Osteoblast (primary cell): Measurements from ENCODE around the gene TMEM200B. TPM values are rescaled to one million over a fixed set of nuclear protein-coding genes. Genes with fewer than 3 reads are reported as not detected.

Experiments used
- DNase-seq: peaks from one replicate; pipeline ENCODE4 v3.0.0; 2011; ENCODE audit warnings: low spot score, mixed read lengths; ENCODE audit not compliant: insufficient read length; ENCODE audit errors: missing footprints
- H2AFZ ChIP-seq: 2 replicates; pipeline ENCODE4 v1.6.0; 2011; ENCODE audit warnings: mild to moderate bottlenecking, low read length
- H3K27ac ChIP-seq: 2 replicates; pipeline ENCODE4 v1.5.1; 2011; ENCODE audit warnings: mild to moderate bottlenecking, low read depth, low read length, moderate library complexity
- H3K27me3 ChIP-seq: 2 replicates; pipeline ENCODE4 v1.6.0; 2012; ENCODE audit warnings: mild to moderate bottlenecking, control low read depth, inconsistent platforms, low read length, moderate library complexity; ENCODE audit not compliant: insufficient read depth
- H3K36me3 ChIP-seq: 2 replicates; pipeline ENCODE4 v1.5.1; 2011; ENCODE audit warnings: mild to moderate bottlenecking, low read length, control low read depth, moderate library complexity; ENCODE audit not compliant: insufficient read depth
- H3K4me1 ChIP-seq: 2 replicates; pipeline ENCODE4 v1.5.1; 2011; ENCODE audit warnings: mild to moderate bottlenecking, low read length, control low read depth, moderate library complexity; ENCODE audit not compliant: insufficient read depth
- H3K4me2 ChIP-seq: 2 replicates; pipeline ENCODE4 v1.6.0; 2011; ENCODE audit warnings: mild to moderate bottlenecking, low read length; ENCODE audit not compliant: insufficient read depth
- H3K4me3 ChIP-seq: fragments of 200-600 bp; sonication (generic); 3 replicates; pipeline ENCODE4 v1.5.1; 2012; ENCODE audit warnings: mild to moderate bottlenecking, low read length, inconsistent platforms; ENCODE audit not compliant: insufficient read depth
- H3K79me2 ChIP-seq: 2 replicates; pipeline ENCODE4 v1.6.0; 2012; ENCODE audit warnings: mild to moderate bottlenecking, low read length, control low read depth, inconsistent platforms; ENCODE audit not compliant: insufficient read depth
- H3K9me3 ChIP-seq: 2 replicates; pipeline ENCODE4 v1.5.1; 2011; ENCODE audit warnings: low read depth, low read length, control low read depth
- H4K20me1 ChIP-seq: 2 replicates; pipeline ENCODE4 v1.6.0; 2012; ENCODE audit warnings: mild to moderate bottlenecking, low read length, control low read depth; ENCODE audit not compliant: insufficient read depth
- total RNA-seq: library from RNA; depleted of rRNA; stranded (reverse); fragments of >200 nt; gene quantifications from 2 replicates; pipeline ENCODE4 v1.2.3, GENCODE V29; 2012
- TF ChIP-seq, protein P1 (sequence below): IDR thresholded peaks from 2 replicates; pipeline ENCODE4 v1.5.1; 2011; ENCODE audit warnings: mild to moderate bottlenecking, low read depth, low read length, moderate library complexity; ENCODE audit errors: extremely low read depth

The TMEM200B gene
- total RNA-seq, 1 donor = 9.4 TPM

DNA sequence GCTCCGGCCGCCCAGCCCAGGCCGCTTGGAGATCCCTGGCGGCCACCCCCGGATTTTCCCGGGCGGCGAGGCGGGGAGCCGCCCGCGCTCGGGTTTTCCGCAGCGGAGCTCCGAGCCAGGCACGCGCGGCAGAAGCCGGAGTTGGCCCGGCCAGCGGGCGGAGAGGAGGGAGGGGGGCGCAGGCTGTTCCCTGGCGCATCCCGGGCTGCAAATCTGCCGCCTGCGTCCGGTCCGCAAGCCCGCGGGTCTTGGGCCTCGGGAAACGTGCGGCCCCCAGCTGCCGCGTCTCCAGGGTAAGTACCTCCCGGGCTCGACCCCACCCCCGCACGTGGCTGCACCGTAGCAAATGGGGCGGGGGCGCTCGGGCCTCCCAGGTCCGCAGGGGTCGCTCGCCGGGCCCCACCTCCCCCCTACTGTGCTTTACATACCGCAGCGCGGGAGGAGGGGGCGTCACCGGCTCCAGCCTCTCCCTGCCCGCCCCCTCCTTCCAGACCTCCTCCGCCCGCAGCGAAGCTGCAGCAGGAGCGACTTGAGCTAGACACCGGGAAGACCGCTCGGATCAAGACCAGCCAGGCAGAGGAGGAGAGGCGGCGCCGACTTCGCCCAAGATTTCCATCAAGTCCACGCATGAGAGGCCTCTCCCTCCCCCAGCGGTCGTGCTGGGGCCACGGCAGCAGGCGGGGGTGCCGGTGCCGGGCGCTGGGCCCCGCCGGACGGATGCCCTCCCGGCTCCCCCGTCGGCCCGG, 1.6 kb downstream of the TMEM200B start:
- peak overlapping the region; percentile 86 for H3K4me2 ChIP-seq
- H3K36me3 ChIP-seq = no peaks in the 10 kb centered on the region
- TF ChIP-seq, protein P1, sequence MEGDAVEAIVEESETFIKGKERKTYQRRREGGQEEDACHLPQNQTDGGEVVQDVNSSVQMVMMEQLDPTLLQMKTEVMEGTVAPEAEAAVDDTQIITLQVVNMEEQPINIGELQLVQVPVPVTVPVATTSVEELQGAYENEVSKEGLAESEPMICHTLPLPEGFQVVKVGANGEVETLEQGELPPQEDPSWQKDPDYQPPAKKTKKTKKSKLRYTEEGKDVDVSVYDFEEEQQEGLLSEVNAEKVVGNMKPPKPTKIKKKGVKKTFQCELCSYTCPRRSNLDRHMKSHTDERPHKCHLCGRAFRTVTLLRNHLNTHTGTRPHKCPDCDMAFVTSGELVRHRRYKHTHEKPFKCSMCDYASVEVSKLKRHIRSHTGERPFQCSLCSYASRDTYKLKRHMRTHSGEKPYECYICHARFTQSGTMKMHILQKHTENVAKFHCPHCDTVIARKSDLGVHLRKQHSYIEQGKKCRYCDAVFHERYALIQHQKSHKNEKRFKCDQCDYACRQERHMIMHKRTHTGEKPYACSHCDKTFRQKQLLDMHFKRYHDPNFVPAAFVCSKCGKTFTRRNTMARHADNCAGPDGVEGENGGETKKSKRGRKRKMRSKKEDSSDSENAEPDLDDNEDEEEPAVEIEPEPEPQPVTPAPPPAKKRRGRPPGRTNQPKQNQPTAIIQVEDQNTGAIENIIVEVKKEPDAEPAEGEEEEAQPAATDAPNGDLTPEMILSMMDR = no peak
- H3K27ac ChIP-seq = no peak overlapping the region
- no peaks in the 10 kb centered on the region for H3K79me2 ChIP-seq
- DNase-seq = peak; percentile 96
- H2AFZ ChIP-seq = peak overlapping the region; percentile 25
- no peaks in the 10 kb centered on the region for H3K9me3 ChIP-seq
- no peaks in the 10 kb centered on the region for H3K27me3 ChIP-seq
- peaks cover 10% of the 10 kb centered on the region for H4K20me1 ChIP-seq
- H3K4me3 ChIP-seq = peak overlapping the region; percentile 81
- peaks cover 12% of the 10 kb centered on the region for H3K4me1 ChIP-seq

DNA sequence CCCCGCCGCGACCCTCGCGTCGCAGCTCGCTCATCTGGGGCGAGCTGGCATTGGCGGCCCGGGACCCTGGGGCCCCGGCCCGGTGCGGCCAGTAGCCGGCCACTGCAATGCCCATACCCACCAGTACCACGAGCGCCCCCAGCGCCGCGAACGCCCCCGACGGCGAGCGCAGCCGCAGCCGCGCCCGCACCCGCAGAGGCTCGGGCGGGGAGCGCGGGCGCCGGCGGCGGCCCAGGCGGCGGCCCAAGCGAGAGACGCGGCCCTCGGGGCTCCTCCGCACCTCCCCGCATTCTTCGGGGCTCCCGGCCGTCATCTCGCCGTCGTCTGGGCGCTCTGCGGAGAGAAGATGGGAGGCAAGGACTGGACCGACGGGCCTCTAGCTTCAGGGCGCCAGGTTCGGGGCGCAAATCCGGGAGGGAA, 2.2 kb downstream of the TMEM200B start:
- Histone ChIP-seq H3K36me3 (no peaks in the 10 kb centered on the region), H3K79me2 (no peaks in the 10 kb centered on the region), H2AFZ (no peak overlapping the region), H3K27ac (no peak overlapping the region), H4K20me1 (peaks cover 10% of the 10 kb centered on the region), H3K27me3 (no peaks in the 10 kb centered on the region), H3K4me3 (peak overlapping the region; percentile 81), H3K4me2 (peak overlapping the region; percentile 86), H3K9me3 (no peaks in the 10 kb centered on the region), H3K4me1 (peaks cover 12% of the 10 kb centered on the region)
- TF ChIP-seq, protein P1 = no peak
- no peak for DNase-seq

DNA sequence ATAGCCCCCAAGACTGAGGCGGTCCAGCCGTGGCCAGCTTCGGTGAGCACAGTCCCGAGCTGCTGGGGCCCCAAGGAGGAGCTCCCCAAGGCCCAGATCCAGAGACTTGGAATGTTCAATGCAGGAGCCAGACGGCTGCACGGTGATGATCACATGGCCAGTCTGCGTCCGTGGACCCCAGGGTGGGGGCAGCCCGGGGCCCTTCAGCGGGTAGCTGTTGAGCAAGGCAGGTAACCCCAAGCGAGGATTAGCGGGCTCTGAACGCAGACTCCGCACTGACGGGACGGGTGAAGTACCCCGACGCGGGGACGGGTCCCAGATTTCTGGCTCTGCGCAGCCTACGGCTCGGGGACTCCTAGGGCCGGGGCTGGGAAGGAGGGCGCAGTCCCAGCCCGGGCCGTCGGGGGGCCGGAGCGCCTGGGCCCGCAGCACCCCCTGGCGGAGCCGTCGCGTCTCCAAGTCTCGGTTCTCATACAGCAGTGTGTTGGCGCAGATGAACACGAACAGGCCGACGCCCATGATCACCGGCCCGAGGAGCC, 2.7 kb downstream of the TMEM200B start:
- TF ChIP-seq, protein P1 = peak; percentile 11
- DNase-seq = peak; percentile 93
- peaks cover 10% of the 10 kb centered on the region for H4K20me1 ChIP-seq
- no peak overlapping the region for H3K27ac ChIP-seq
- no peak overlapping the region for H3K4me2 ChIP-seq
- H3K9me3 ChIP-seq = no peaks in the 10 kb centered on the region
- no peak overlapping the region for H3K4me3 ChIP-seq
- no peaks in the 10 kb centered on the region for H3K27me3 ChIP-seq
- no peaks in the 10 kb centered on the region for H3K79me2 ChIP-seq
- H3K4me1 ChIP-seq = peaks cover 12% of the 10 kb centered on the region
- H3K36me3 ChIP-seq = no peaks in the 10 kb centered on the region
- H2AFZ ChIP-seq = no peak overlapping the region

DNA sequence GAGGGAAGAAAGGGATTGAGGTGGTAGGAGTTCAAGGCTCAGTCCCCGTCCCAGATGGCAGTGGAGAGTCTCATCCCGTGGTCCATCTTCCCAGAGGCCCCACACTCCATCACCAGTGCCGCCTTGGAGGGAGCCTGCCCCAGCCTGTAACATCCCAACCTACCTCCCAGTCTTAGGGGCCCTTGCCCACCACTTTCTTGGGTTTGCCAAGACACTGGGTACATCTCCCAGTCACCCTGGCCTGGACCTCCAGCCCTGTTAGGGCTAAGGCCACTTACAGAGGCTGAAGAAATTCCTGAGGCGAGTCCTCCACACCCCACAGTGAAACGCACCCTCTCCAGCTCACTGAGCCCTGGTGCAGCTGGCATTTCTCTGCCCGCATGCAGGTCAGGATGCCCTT, 3.3 kb downstream of the TMEM200B start:
- H4K20me1 ChIP-seq = peaks cover 10% of the 10 kb centered on the region

More for the DNA sequence above, 3.3 kb downstream of the TMEM200B start:
- Histone ChIP-seq H3K36me3 (no peaks in the 10 kb centered on the region), H3K27me3 (no peaks in the 10 kb centered on the region), H3K9me3 (no peaks in the 10 kb centered on the region), H3K4me3 (no peak overlapping the region), H3K79me2 (no peaks in the 10 kb centered on the region), H3K4me2 (no peak overlapping the region), H2AFZ (no peak overlapping the region), H3K27ac (no peak overlapping the region), H3K4me1 (peaks cover 12% of the 10 kb centered on the region)
- DNase-seq = peak; percentile 79
- TF ChIP-seq, protein P1 = no peak
